Middle frontal gyrus (tissue), 1 donor: ENCODE measurements around the gene C20orf96.
A peak's percentile ranks its signal among the peaks of the same experiment; 100 is the strongest.

Experiments used
- DNase-seq: peaks from one replicate; pipeline ENCODE4 v3.0.0-alpha.2; 2015; ENCODE audit warnings: low spot score; ENCODE audit errors: extremely low spot score

C20orf96 gene

GRCh38 chr20:312866-313265, 22.3 kb upstream of the C20orf96 start:
- no peak for DNase-seq

GRCh38 chr20:312067-312466, 21.5 kb upstream of the C20orf96 start:
- DNase-seq = no peak

- no peak for DNase-seq
Observed at GRCh38 chr20:311609-312008, 21.1 kb upstream of the C20orf96 start.

- DNase-seq = no peak
Observed at GRCh38 chr20:310645-311044, 20.1 kb upstream of the C20orf96 start.

- peak; percentile 100 for DNase-seq
Observed at GRCh38 chr20:309841-310644, 19.5 kb upstream of the C20orf96 start.

GRCh38 chr20:309306-309840, 18.8 kb upstream of the C20orf96 start:
- no peak for DNase-seq

- DNase-seq = no peak
Observed at GRCh38 chr20:308427-309038, 18.0 kb upstream of the C20orf96 start.

GRCh38 chr20:305745-306144, 15.2 kb upstream of the C20orf96 start:
- DNase-seq = no peak

- no peak for DNase-seq
Observed at GRCh38 chr20:301886-302848, 11.6 kb upstream of the C20orf96 start.

- DNase-seq = no peak
Observed at GRCh38 chr20:300345-300990, 9.9 kb upstream of the C20orf96 start.

GRCh38 chr20:298776-299391, 8.3 kb upstream of the C20orf96 start:
- DNase-seq = no peak

GRCh38 chr20:297925-298775, 7.6 kb upstream of the C20orf96 start:
- peak; percentile 36 for DNase-seq

- peak; percentile 50 for DNase-seq
Observed at GRCh38 chr20:297098-297924, 6.8 kb upstream of the C20orf96 start, which contains the start of gene ZCCHC3. TSS of gene ZCCHC3 (plus strand) at chr20:297570. CDS start at chr20:297587, 17 bp downstream.

- no peak for DNase-seq
Observed at GRCh38 chr20:295804-296203, 5.3 kb upstream of the C20orf96 start.

GRCh38 chr20:294602-295001, 4.1 kb upstream of the C20orf96 start:
- no peak for DNase-seq

GRCh38 chr20:289693-290083, 862 bp downstream of the C20orf96 start:
- DNase-seq = no peak

GRCh38 chr20:288956-289692, 1.4 kb downstream of the C20orf96 start:
- no peak for DNase-seq

- no peak for DNase-seq
Observed at GRCh38 chr20:286508-286907, 4.0 kb downstream of the C20orf96 start.
